A549 (cell line): ENCODE measurements around the gene STK33.

ENCODE experiments used
- CBX2 ChIP-seq: fragments of 200-600 bp; sonication (generic); IDR thresholded peaks from 2 replicates; pipeline ENCODE4 v1.6.1; 2016; ENCODE audit warnings: low read depth, mild to moderate bottlenecking, borderline replicate concordance
- SMC3 ChIP-seq: fragments of >200 bp; sonication (Bioruptor Twin); formaldehyde crosslinking; IDR thresholded peaks from 3 replicates; pipeline ENCODE4 v1.6.1; 2018; ENCODE audit warnings: inconsistent platforms

DNA sequence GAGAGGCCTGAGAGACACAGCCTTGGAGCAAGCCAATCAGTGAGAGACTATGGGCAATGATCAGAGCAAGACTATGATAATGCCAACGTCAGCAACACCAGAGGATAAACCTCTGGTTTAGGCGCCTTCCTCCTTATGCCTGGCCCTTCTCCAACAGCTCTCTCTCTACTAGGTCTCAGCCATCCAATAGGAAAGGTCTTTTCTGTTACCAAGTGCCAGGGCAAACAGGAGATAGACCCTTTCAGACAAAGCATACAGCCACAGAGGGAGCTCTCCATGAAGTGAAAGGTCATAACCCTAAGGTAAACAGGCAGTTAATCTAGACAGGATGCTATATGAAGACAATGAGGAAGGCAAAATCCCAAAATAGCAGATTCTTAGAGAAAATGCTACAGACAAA, 9.5 kb downstream of the STK33 start:
- TF ChIP-seq SMC3 (no peak), CBX2 (no peak)
